Coronary artery (tissue), 2 donors: ENCODE data around the gene OR11G2.
"Not testable (repeated sequence)": the region's sequence is repeated elsewhere in the genome, so short reads cannot be mapped to it uniquely, and the experiment has no call there.

Experiments
- DNase-seq: peaks from one replicate; pipeline ENCODE4 v3.0.0-alpha.2; 2017; ENCODE audit warnings: low spot score
- H3K27ac ChIP-seq, 2 donors: fragments of 200-600 bp; sonication (generic); one replicate each; pipeline ENCODE4 v1.5.1; 2016 to 2019
- H3K4me3 ChIP-seq: fragments of 200-600 bp; sonication (generic); 2 replicates; pipeline ENCODE4 v1.5.1; 2016; ENCODE audit warnings: mild to moderate bottlenecking, moderate library complexity
- TF ChIP-seq, protein P1 (sequence below): fragments of 200-600 bp; sonication (generic); IDR thresholded peaks from one replicate; pipeline ENCODE4 v1.5.1; 2019; ENCODE audit warnings: antibody characterized with exemption

Gene OR11G2, protein sequence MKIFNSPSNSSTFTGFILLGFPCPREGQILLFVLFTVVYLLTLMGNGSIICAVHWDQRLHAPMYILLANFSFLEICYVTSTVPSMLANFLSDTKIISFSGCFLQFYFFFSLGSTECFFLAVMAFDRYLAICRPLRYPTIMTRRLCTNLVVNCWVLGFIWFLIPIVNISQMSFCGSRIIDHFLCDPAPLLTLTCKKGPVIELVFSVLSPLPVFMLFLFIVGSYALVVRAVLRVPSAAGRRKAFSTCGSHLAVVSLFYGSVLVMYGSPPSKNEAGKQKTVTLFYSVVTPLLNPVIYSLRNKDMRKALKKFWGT

DNA sequence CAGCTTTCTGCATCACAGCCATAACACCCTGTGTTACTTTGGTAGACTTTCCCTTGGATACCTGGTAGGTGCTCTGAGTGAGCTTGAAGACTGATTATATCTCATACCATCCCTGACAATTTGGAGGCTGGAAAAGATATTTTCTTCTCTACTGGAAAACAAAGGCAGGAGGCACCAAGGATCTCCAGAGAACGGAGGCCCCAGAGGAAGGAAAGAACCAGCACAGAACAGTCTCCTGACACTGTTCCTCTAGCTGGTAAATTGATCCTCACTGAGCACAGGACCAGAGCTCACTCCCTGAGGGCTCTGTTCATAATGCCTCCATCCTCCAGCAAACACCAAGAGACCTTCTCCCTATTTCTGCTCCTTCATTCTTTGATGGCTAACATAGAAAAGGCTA, at the start of gene OR11G2:
Gene OR11G2 (plus strand): TSS at position 301 of the 400 bp plus-strand sequence. CDS start 6,542 bp downstream, outside the sequence.
- TF ChIP-seq, protein P1, sequence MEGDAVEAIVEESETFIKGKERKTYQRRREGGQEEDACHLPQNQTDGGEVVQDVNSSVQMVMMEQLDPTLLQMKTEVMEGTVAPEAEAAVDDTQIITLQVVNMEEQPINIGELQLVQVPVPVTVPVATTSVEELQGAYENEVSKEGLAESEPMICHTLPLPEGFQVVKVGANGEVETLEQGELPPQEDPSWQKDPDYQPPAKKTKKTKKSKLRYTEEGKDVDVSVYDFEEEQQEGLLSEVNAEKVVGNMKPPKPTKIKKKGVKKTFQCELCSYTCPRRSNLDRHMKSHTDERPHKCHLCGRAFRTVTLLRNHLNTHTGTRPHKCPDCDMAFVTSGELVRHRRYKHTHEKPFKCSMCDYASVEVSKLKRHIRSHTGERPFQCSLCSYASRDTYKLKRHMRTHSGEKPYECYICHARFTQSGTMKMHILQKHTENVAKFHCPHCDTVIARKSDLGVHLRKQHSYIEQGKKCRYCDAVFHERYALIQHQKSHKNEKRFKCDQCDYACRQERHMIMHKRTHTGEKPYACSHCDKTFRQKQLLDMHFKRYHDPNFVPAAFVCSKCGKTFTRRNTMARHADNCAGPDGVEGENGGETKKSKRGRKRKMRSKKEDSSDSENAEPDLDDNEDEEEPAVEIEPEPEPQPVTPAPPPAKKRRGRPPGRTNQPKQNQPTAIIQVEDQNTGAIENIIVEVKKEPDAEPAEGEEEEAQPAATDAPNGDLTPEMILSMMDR: no peak
- Histone ChIP-seq H3K27ac (no peak within 1 kb of the TSS), H3K4me3 (no peak within 1 kb of the TSS)

DNA sequence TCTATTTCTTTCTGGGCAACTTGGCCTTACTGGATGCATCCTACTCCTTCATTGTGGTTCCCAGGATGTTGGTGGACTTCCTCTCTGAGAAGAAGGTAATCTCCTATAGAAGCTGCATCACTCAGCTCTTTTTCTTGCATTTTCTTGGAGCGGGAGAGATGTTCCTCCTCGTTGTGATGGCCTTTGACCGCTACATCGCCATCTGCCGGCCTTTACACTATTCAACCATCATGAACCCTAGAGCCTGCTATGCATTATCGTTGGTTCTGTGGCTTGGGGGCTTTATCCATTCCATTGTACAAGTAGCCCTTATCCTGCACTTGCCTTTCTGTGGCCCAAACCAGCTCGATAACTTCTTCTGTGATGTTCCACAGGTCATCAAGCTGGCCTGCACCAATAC, 46.8 kb upstream of the OR11G2 start:
- no peak for DNase-seq
- no peak overlapping the region for H3K4me3 ChIP-seq
- H3K27ac ChIP-seq: no peak overlapping the region
- TF ChIP-seq, protein P1: no peak

More for the DNA sequence above, at the start of gene OR11G2:
- no peak for DNase-seq

DNA sequence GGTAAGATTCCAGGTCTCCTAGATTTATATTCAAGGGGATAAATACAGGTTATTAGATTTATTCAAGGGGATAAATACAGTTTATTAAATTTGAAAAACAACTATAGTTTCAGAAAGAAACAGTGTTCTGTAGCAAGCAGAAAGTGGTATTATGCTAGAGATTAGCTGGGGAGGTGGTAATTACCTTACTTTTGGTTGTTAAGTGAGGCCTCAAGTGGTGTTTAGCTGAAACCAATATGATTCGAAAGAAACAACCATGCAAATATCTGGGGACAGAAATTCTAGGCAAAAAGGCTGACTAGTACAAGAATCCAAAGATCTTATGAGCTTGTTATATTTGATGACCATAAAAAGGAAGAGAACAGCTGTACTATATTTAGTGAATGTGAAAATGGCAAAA, 45.9 kb upstream of the OR11G2 start:
- DNase-seq: no peak
- TF ChIP-seq, protein P1: no peak
- Histone ChIP-seq H3K4me3 (no peak overlapping the region), H3K27ac (no peak overlapping the region)

DNA sequence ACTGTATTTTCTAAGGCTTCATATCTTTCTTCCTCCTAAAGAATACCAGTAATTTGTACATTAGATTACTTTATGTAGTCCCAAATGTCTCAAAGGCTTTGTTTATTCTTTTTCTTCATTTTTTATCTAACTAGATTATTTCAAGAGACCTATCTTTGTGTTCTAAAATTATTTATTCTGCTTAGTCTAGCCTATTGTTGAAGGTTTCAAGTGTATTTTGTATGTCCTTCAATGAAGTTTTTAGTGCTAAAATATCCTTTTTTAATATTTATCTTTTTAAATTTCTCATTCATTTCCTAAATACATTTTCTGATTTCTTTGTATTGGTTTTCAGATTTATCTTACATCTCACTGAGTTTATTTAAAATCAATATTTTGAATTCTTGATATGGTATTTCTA, 26.2 kb upstream of the OR11G2 start:
- DNase-seq: no peak
- Histone ChIP-seq H3K27ac (no peak overlapping the region), H3K4me3 (no peak overlapping the region)
- TF ChIP-seq, protein P1: no peak

DNA sequence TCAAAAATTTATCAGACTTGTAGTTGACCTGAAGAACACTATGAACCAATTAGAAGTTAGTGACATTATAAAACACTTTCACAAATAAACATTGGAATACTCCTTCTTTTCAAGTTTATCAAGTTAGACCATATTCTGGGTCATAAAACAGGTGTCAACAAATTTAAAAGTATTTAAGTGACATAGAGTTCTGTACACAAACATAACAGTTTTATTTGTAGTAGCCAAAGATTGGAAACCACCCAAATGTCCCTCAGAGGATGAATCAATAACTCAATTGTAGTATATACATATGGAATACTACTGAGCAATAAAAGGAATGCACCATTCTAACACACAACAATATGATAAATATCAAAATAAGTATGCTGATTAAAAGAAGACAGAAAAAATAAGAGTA, 23.6 kb upstream of the OR11G2 start:
- Histone ChIP-seq H3K4me3 (no peak overlapping the region), H3K27ac (no peak overlapping the region)
- TF ChIP-seq, protein P1: no peak
- no peak for DNase-seq

DNA sequence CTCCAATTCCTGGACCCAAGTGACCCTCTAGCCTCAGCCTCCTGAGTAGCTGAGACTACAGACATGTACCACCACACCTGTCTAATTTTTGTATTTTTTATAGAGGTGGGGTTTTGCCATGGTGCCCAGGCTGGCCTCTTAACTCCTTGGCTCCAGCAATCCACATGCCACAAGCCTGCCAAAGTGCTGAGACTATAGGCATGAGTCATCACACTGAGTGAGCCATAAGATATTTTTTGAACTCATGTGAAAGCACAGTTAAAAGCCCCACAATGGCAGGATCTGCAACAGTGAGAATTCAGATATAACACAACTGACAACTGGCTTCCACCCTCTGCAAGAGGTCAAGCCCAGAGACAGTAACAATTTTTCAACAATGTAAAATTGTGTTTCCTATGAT, 20.8 kb upstream of the OR11G2 start:
- not testable (repeated sequence) for DNase-seq, H3K27ac ChIP-seq, H3K4me3 ChIP-seq

DNA sequence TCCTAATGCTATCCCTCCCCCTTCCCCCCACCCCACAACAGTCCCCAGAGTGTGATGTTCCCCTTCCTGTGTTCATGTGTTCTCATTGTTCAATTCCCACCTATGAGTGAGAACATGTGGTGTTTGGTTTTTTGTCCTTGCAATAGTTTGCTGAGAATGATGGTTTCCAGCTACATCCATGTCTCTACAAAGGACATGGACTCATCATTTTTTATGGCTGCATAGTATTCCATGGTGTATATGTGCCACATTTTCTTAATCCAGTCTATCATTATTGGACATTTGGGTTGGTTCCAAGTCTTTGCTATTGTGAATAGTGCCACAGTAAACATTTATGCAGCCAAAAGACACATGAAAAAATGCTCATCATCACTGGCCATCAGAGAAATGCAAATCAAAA, 16.5 kb upstream of the OR11G2 start:
- not testable (repeated sequence) for H3K4me3 ChIP-seq, H3K27ac ChIP-seq, DNase-seq

DNA sequence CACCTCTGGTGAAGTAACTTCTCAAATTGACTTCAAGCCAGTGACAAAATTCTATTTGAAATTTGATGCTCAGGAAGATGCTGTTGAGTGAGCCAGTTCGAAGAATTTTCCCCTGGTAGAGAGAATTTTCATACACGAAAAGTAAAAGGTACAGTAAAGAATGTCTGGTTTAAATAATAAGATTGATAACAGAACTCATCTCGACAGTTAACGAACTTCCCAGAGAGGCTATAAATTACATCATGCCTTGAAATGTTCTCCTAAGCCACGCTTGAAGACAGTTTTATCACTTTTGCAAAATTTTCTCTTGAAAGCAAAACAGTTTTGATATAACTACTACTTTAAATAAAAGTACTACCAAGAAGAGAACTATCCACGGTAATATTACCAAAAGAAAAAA, 14.4 kb upstream of the OR11G2 start:
- no peak for DNase-seq
- no peak overlapping the region for H3K27ac ChIP-seq
- no peak overlapping the region for H3K4me3 ChIP-seq
- TF ChIP-seq, protein P1: no peak
